HG03565 (cell line): ENCODE results near the gene TNS3.

Experiments
- ATAC-seq: cut with Tn5 transposase; IDR thresholded peaks from one replicate; pipeline ENCODE4 v1.9.1; 2021; ENCODE audit warnings: mild to moderate bottlenecking, moderate library complexity; ENCODE audit not compliant: unreplicated experiment

TNS3 gene

GRCh38 chr7:47565640-47566250, 16.2 kb downstream of the TNS3 start:
- ATAC-seq, result no peak

GRCh38 chr7:47563521-47563920, 18.4 kb downstream of the TNS3 start:
- no peak for ATAC-seq

GRCh38 chr7:47561715-47562446, 20.0 kb downstream of the TNS3 start:
- no peak for ATAC-seq

GRCh38 chr7:47559306-47560220, 22.3 kb downstream of the TNS3 start:
- no peak for ATAC-seq

DNA sequence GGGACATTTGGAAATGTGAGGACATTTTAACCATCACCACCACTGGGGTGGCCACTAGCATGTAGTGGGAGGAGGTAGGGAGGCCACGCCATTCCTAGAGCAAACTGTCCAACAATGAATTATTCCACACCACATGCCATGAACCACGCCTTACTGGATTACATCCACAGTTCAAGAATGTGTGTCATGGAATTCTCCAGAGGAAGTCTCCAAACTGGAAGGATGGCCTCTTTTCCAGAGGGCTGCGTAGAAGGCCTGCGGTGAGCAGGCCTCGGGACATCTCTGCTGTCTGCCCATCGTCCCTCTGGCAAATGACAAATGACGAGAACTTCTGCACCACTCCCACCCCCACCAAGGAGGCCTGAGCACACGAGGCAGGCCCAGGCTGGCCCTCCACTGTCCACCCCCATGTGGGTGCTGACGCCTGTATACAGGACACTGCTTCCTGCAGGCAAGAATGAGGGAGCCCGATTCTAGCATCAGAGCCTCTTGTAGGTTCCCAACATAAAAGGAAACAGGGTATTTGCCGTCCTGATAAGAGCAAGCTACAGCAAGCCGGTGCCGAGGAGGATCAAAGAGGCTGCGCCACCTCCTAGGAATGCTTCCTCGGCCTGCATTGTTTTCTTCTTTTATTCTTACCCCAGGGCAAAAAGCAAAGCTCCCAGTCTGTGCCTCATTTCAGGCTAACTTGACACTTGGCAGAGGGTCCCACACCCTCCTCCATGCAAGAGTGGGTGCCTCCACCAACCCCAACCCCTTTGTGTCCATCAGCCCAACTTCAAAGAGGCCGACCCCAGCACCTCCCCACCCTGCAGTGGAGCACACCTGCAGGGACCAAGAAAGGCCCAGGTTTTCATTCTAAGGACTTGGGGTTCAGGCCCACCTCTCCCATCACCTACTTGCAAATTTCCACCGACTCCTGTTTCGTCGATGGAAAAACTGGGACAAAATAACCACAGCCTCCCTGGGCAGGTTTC, 23.9 kb downstream of the TNS3 start:
- ATAC-seq, result no peak

- ATAC-seq, result no peak
Measured at GRCh38 chr7:47557317-47557693, 24.6 kb downstream of the TNS3 start.

GRCh38 chr7:47556511-47557180, 25.3 kb downstream of the TNS3 start:
- no peak for ATAC-seq

DNA sequence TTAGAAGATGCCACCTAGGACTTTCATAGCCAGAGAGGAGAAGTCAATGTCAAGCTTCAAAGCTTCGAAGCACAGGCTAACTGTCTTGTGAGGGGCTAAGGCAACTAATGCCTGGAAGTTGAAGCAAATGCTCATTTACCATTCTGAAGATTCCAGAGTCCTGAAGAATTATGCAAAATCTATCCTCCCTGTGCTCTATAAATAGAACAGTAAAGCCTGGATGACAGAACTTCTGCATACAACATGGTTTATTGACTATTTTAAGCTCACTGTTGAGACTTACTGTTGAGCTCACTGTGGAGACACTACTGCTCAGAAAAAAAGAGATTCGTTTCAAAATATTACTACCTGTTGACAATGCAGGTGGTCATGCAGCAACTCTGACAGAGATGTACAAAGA, 28.6 kb downstream of the TNS3 start:
- ATAC-seq, result no peak

GRCh38 chr7:47552621-47553020, 29.3 kb downstream of the TNS3 start:
- ATAC-seq, result peak; percentile 100

DNA sequence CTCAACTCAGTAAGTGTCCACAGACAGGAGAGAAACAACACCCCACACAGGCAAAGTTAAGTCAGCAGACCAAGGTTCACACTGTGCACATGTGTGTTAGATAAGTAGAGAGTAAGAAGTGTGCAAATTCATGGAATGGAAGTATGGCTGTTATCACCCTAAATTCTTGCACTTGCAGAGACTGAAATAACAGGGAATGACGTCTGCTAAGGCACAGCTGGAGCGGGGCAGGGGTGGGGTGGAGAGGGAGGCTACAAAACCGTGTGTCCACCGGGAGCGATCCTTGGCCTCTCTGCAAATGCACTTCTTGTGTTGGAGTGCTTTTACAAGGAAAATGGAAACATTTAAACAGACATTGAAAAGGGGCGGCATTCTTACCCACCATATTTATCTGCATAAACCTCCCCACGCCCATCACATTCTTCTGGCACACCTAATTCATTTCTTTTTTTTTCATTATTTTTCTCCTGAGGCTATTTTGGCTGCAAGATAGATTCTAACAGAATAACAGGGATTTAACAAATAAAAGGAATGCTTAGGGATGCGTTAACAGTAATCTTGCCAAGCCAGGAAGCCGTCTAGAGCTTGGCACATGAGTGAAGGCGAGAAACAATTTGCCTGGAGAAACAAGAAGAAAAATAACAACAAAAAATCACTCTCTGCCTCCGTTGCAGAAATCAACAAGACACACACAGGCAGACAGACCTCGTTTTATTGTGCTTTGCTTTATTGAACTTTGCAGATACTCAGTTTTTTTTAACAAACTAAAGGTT, 30.1 kb downstream of the TNS3 start:
- ATAC-seq, result no peak

DNA sequence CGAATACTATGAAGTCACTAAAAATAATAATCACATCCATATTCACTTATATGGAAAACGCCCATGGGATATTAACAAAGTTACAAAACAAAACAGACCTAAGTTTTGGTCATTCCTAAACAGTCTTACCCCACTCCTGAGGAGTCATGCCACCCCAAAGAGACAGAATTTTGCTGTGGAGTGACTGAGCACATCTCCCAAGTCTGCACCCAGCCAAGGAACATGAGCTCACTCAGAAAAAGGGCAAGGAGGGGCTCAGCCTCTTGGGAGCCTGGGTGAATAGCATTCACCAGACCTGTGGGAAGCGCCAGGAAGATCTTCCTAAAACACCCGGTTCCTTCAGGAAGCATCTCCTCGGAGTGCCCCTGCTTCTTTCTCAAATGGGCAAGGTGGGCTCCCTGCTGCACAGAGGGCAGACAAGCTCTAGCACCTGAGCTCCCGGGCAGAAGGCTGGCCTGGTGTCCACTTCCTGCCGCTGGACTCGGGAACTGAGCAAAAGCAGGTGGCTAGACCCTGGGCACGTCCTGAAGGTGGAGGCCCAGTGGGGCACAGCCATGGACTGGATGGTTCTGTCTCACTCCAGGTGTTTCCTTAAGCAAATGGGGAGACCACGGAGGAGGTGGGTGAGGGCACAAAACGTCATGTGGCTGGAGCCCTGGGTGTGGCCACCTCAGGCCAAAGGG, 31.0 kb downstream of the TNS3 start:
- no peak for ATAC-seq

GRCh38 chr7:47549916-47550315, 32.0 kb downstream of the TNS3 start:
- ATAC-seq, result no peak

DNA sequence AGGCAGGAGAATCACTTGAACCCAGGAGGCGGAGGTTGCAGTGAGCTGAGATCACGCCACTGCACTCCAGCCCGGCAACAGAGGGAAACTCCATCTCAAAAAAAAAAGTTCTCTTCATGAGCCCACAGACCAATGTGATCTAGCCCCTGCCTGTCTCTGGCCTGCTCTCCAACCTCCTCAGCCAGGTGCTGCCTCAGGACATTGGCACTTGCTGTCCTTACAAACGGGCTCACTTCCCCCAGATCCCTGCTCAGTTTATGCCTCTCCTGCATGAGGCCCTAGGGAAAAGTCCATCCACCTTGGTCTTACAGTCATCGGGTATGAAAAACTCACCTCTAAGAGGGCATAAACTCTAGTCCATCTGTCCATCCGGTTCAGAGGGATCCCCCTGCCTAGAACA, 32.5 kb downstream of the TNS3 start:
- no peak for ATAC-seq

DNA sequence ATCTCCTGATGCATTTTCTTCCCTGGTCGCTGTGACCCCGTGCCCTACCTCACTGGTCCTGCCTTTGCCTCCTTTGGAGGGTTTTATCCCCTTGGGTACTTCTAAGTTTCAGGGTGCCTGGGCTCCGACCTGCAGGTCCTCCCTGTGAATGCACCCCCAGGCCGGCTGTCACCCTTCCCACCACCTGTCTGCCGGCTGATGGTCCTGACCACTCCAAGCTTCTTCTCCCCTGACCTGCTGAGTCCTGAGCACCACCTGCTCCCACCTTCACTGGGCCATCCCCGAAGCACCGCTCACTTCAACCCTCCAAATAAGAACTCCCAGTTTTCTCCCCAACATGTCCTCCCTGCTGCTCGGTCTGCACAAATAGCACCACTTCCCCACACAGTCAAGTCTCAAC, 33.4 kb downstream of the TNS3 start:
- ATAC-seq, result no peak

GRCh38 chr7:47546733-47547494, 35.0 kb downstream of the TNS3 start:
- ATAC-seq, result no peak

GRCh38 chr7:47546171-47546570, 35.7 kb downstream of the TNS3 start:
- no peak for ATAC-seq

- ATAC-seq, result no peak
Measured at GRCh38 chr7:47544416-47544815, 37.5 kb downstream of the TNS3 start.

GRCh38 chr7:47543714-47544113, 38.2 kb downstream of the TNS3 start:
- no peak for ATAC-seq
